Activated T-cell treated with anti-CD3 and anti-CD28 coated beads, Interleukin-2, amount 50 U/mL, for 24 hours (primary cell): Measurements from ENCODE around the gene ARL14EP.
A peak's percentile ranks its signal among the peaks of the same experiment; 100 is the strongest.

Experiments used
- DNase-seq: peaks from one replicate; pipeline ENCODE4 v3.0.0-alpha.2; 2020
- H3K27ac Mint-ChIP-seq: 2 replicates; pipeline ENCODE4 v1.8.0; 2020; ENCODE audit warnings: mild to moderate bottlenecking, mixed read lengths
- H3K27me3 Mint-ChIP-seq: 2 replicates; pipeline ENCODE4 v1.8.0; 2020; ENCODE audit warnings: mixed read lengths
- H3K36me3 Mint-ChIP-seq: 2 replicates; pipeline ENCODE4 v1.8.0; 2020; ENCODE audit warnings: low read depth, mixed read lengths
- H3K4me1 Mint-ChIP-seq: 2 replicates; pipeline ENCODE4 v1.8.0; 2020; ENCODE audit warnings: low read depth, mixed read lengths
- H3K4me3 Mint-ChIP-seq: 2 replicates; pipeline ENCODE4 v1.8.0; 2020; ENCODE audit warnings: mild to moderate bottlenecking, moderate library complexity, mixed read lengths
- H3K9me3 Mint-ChIP-seq: 2 replicates; pipeline ENCODE4 v1.8.0; 2020; ENCODE audit warnings: mixed read lengths

ARL14EP gene

GRCh38 chr11:30313580-30313979, 9.3 kb upstream of the ARL14EP start:
- Mint-ChIP-seq H3K27me3 (peaks cover 14% of the 10 kb centered on the region), H3K4me1 (peaks cover 1% of the 10 kb centered on the region), H3K36me3 (no peaks in the 10 kb centered on the region), H3K27ac (no peak overlapping the region), H3K9me3 (peaks cover 6% of the 10 kb centered on the region), H3K4me3 (no peak overlapping the region)
- DNase-seq, result no peak

- Mint-ChIP-seq H3K36me3 (no peaks in the 10 kb centered on the region), H3K27ac (no peak overlapping the region), H3K27me3 (peaks cover 6% of the 10 kb centered on the region), H3K9me3 (peaks cover 6% of the 10 kb centered on the region), H3K4me3 (no peak overlapping the region), H3K4me1 (peaks cover 1% of the 10 kb centered on the region)
- DNase-seq, result no peak
Observed at GRCh38 chr11:30314625-30315024, 8.3 kb upstream of the ARL14EP start.

GRCh38 chr11:30316237-30316636, 6.7 kb upstream of the ARL14EP start:
- Mint-ChIP-seq H3K4me3 (no peak overlapping the region), H3K27ac (no peak overlapping the region), H3K4me1 (peaks cover 2% of the 10 kb centered on the region), H3K27me3 (peaks cover 1% of the 10 kb centered on the region), H3K9me3 (peaks cover 1% of the 10 kb centered on the region), H3K36me3 (no peaks in the 10 kb centered on the region)
- DNase-seq, result no peak

GRCh38 chr11:30317030-30317429, 5.9 kb upstream of the ARL14EP start:
- no peaks in the 10 kb centered on the region for H3K36me3 Mint-ChIP-seq
- no peaks in the 10 kb centered on the region for H3K9me3 Mint-ChIP-seq
- no peaks in the 10 kb centered on the region for H3K27me3 Mint-ChIP-seq
- H3K4me1 Mint-ChIP-seq, result peaks cover 7% of the 10 kb centered on the region
- H3K27ac Mint-ChIP-seq, result no peak overlapping the region
- no peak overlapping the region for H3K4me3 Mint-ChIP-seq
- DNase-seq, result no peak

GRCh38 chr11:30321321-30321720, 1.6 kb upstream of the ARL14EP start:
- no peaks in the 10 kb centered on the region for H3K27me3 Mint-ChIP-seq
- peaks cover 38% of the 10 kb centered on the region for H3K4me1 Mint-ChIP-seq
- H3K36me3 Mint-ChIP-seq, result peaks cover 31% of the 10 kb centered on the region
- no peaks in the 10 kb centered on the region for H3K9me3 Mint-ChIP-seq
- no peak for DNase-seq
- no peak overlapping the region for H3K27ac Mint-ChIP-seq
- no peak overlapping the region for H3K4me3 Mint-ChIP-seq

- Mint-ChIP-seq H3K27me3 (no peaks in the 10 kb centered on the region), H3K9me3 (no peaks in the 10 kb centered on the region), H3K36me3 (peaks cover 39% of the 10 kb centered on the region), H3K4me1 (peaks cover 45% of the 10 kb centered on the region), H3K4me3 (peak overlapping the region; percentile 95), H3K27ac (peak overlapping the region; percentile 99)
- no peak for DNase-seq
Observed at GRCh38 chr11:30322191-30322590, 713 bp upstream of the ARL14EP start.

- Mint-ChIP-seq H3K9me3 (no peaks in the 10 kb centered on the region), H3K4me1 (peaks cover 75% of the 10 kb centered on the region), H3K27me3 (no peaks in the 10 kb centered on the region), H3K27ac (peak overlapping the region; percentile 73), H3K36me3 (peaks cover 69% of the 10 kb centered on the region), H3K4me3 (peak overlapping the region; percentile 36)
- DNase-seq, result no peak
Observed at GRCh38 chr11:30326114-30326778, 3.3 kb downstream of the ARL14EP start.

GRCh38 chr11:30326906-30327305, 4.0 kb downstream of the ARL14EP start:
- no peaks in the 10 kb centered on the region for H3K9me3 Mint-ChIP-seq
- no peak for DNase-seq
- peak overlapping the region; percentile 73 for H3K27ac Mint-ChIP-seq
- H3K4me1 Mint-ChIP-seq, result peaks cover 76% of the 10 kb centered on the region
- H3K4me3 Mint-ChIP-seq, result peak overlapping the region; percentile 36
- no peaks in the 10 kb centered on the region for H3K27me3 Mint-ChIP-seq
- H3K36me3 Mint-ChIP-seq, result peaks cover 76% of the 10 kb centered on the region

GRCh38 chr11:30328681-30329080, 5.8 kb downstream of the ARL14EP start:
- Mint-ChIP-seq H3K9me3 (no peaks in the 10 kb centered on the region), H3K4me1 (peaks cover 75% of the 10 kb centered on the region), H3K27me3 (no peaks in the 10 kb centered on the region), H3K4me3 (peak overlapping the region; percentile 49), H3K27ac (peak overlapping the region; percentile 80), H3K36me3 (peaks cover 83% of the 10 kb centered on the region)
- no peak for DNase-seq

- Mint-ChIP-seq H3K27ac (peak overlapping the region; percentile 79), H3K36me3 (peaks cover 83% of the 10 kb centered on the region), H3K9me3 (no peaks in the 10 kb centered on the region), H3K27me3 (no peaks in the 10 kb centered on the region), H3K4me3 (peak overlapping the region; percentile 28), H3K4me1 (peaks cover 73% of the 10 kb centered on the region)
- DNase-seq, result no peak
Observed at GRCh38 chr11:30329150-30329940, 6.4 kb downstream of the ARL14EP start.

GRCh38 chr11:30333405-30333804, 10.5 kb downstream of the ARL14EP start:
- Mint-ChIP-seq H3K4me3 (no peak overlapping the region), H3K27me3 (no peaks in the 10 kb centered on the region), H3K4me1 (peaks cover 47% of the 10 kb centered on the region), H3K36me3 (peaks cover 92% of the 10 kb centered on the region), H3K9me3 (no peaks in the 10 kb centered on the region), H3K27ac (peak overlapping the region; percentile 55)
- DNase-seq, result no peak

GRCh38 chr11:30342736-30343166, 19.8 kb downstream of the ARL14EP start:
- Mint-ChIP-seq H3K4me1 (peaks cover 11% of the 10 kb centered on the region), H3K36me3 (peaks cover 48% of the 10 kb centered on the region), H3K27ac (peak overlapping the region; percentile 20), H3K4me3 (no peak overlapping the region), H3K27me3 (no peaks in the 10 kb centered on the region), H3K9me3 (no peaks in the 10 kb centered on the region)
- DNase-seq, result no peak

- Mint-ChIP-seq H3K4me1 (peaks cover 13% of the 10 kb centered on the region), H3K27ac (no peak overlapping the region), H3K27me3 (no peaks in the 10 kb centered on the region), H3K36me3 (peaks cover 35% of the 10 kb centered on the region), H3K9me3 (no peaks in the 10 kb centered on the region), H3K4me3 (no peak overlapping the region)
- DNase-seq, result no peak
Observed at GRCh38 chr11:30344085-30344484, 21.2 kb downstream of the ARL14EP start.

GRCh38 chr11:30345644-30346043, 22.7 kb downstream of the ARL14EP start:
- Mint-ChIP-seq H3K4me3 (no peak overlapping the region), H3K4me1 (peaks cover 12% of the 10 kb centered on the region), H3K27me3 (no peaks in the 10 kb centered on the region), H3K36me3 (peaks cover 25% of the 10 kb centered on the region), H3K9me3 (no peaks in the 10 kb centered on the region), H3K27ac (no peak overlapping the region)
- no peak for DNase-seq

GRCh38 chr11:30346068-30346688, 23.3 kb downstream of the ARL14EP start:
- Mint-ChIP-seq H3K4me1 (peaks cover 12% of the 10 kb centered on the region), H3K27ac (no peak overlapping the region), H3K9me3 (no peaks in the 10 kb centered on the region), H3K27me3 (peaks cover 5% of the 10 kb centered on the region), H3K4me3 (no peak overlapping the region), H3K36me3 (peaks cover 24% of the 10 kb centered on the region)
- no peak for DNase-seq
